Activated T-helper 1 cell treated with anti-CD3 and anti-CD28 coated beads, Interleukin-2, amount 50 U/mL, for 16 hours (primary cell): ENCODE data around the gene ARSB.
"Not testable (repeated sequence)": the region's sequence is repeated elsewhere in the genome, so short reads cannot be mapped to it uniquely, and the experiment has no call there.

Source experiments
- DNase-seq, 2 donors: peaks; one replicate each; pipeline ENCODE4 v3.0.0-alpha.2; 2020; ENCODE audit warnings: low read depth in 1 of 2, low spot score in 1 of 2

ARSB gene

DNA sequence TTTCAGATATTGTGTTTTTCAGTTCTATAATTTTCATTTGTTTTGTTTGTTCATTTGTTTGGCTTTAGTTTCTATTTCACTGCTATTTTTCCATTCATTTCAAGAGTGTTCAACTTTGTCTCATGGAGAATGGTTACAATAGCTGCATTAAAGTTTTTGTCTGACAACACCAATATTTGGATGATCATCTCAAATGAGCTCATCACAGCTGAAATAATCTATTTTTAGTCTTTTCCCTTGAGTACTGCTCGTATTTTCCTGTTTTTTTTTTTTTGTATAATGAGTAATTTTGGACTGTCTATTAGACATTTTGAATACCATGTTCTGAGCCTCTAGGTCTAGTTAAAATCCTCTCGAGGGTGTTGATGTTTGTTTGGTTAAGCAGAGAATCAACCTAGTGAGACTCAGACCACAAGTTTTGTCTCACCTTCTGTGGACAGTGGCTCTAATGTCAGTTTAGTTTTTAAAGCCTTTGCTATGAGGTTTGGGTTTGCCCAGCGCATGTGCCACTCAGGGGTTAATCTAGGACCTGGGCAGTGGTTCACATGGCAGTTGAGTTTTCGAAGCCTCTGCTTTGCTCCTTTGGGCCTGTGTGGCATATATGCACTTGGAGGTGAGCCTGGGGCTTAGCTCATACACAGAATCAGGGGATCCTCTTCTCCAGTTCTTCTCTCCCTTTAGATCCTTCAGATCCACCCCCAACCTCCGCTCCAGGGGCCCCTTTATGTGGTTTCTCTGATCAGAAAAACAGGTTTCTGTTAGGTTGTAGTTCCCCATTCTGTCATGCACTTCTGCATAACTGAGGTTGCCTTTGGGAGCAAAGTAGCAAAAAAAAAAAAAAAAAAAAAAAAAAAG is 79.8 kb downstream of the ARSB start:
- no peak for DNase-seq

GRCh38 chr5:78903861-78904260 is 81.2 kb downstream of the ARSB start:
- DNase-seq: no peak

- DNase-seq: no peak
Observed at GRCh38 chr5:78903353-78903752, 81.8 kb downstream of the ARSB start.

- DNase-seq: no peak
Observed at GRCh38 chr5:78899922-78900362, 85.2 kb downstream of the ARSB start.

GRCh38 chr5:78896132-78896531 is 89.0 kb downstream of the ARSB start:
- DNase-seq: no peak

- DNase-seq: no peak
Observed at GRCh38 chr5:78895616-78896015, 89.5 kb downstream of the ARSB start.

- DNase-seq: no peak
Observed at GRCh38 chr5:78893940-78894677, 91.0 kb downstream of the ARSB start.

DNA sequence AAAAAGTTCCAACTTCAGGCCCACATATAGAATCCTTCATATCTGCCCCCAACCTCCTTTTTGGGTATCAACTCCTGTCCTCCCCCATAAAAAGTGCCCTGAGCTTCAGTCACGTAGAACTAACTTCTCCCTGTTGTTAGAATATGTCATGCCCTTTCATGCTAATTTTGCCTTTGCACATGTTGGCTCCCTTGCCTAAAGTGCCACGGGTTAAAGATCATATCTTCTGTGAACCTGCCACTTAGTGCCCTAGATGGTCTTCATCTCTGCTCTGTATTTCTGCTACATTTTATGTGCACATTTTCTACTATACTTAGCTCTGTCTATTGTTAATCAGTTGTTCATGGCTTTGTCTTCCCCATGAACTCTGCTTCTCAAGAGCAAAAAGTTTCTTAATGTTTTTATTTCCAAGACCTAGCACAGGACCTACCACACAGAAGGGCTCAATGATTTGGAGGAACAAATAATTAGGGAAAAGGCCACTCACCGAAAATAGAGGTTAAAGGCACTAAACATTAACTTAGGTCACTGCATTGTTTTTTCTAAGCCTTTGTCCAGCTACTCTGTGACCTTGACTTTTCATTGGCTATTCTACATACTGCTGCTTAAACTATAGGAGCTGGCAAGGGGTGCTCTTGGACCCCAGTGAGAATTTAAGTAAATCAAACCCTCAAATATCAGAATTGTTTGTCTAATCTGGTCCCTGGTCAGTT is 94.3 kb downstream of the ARSB start:
- no peak for DNase-seq

- DNase-seq: no peak
Observed at GRCh38 chr5:78889369-78890140, 95.6 kb downstream of the ARSB start.

DNA sequence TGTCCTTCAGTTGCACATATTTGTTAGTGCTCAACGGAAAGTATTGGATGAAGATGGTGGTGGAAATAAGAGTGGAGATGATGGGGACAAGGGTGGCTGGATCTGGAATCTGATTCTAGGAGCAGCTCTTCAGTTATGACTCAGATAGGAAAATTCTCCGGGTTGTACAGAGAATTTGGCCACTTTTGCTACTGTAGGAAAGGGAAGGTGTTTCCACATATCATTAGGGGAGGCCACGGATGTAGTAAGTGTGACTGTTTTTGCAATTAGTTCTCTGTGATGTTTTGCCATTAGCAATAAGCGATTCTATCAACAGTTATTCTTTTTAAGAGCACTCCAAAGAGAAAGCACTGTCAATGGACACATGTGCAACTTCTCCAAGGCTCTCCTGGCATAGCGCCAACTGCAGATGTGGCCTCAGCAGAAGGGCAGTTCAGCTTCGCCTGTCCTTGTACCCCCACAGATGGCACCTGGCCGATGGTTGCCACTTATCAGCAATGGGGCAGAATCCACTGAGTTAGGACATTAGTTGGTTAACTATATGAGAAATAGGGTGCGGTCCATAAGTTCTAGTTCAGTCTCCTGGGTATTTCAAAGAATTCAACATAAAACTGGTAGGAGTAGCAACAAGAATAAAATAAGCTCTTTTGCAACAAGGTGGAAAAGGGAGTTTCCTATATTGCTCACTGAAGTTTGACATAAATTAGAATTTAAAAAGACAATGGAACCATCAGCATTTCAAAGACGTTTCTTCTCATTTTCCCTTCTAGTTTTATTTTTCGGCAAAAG is 96.3 kb downstream of the ARSB start:
- no peak for DNase-seq

GRCh38 chr5:78887384-78888118 is 97.6 kb downstream of the ARSB start:
- DNase-seq: no peak

GRCh38 chr5:78886341-78887230 is 98.5 kb downstream of the ARSB start:
- no peak for DNase-seq

- no peak for DNase-seq
Observed at GRCh38 chr5:78881884-78882283, 103.2 kb downstream of the ARSB start.

GRCh38 chr5:78879516-78879915 is 105.6 kb downstream of the ARSB start:
- DNase-seq: no peak

DNA sequence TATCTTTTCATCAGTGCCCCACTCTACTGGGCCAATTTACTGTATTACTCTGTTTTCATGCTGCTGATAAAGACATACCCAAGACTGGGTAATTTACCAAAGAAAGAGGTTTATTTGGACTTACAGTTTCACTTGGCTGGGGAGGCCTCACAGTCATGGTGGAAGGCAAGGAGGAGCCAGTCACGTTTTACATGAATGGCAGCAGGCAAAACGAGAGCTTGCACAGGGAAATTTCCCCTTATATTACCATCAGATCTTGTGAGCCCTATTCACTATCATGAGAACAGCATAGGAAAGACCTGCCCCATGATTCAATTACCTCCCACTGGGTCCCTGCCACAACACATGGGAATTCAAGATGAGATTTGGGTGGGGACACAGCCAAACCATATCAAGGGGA is 119.0 kb downstream of the ARSB start:
- DNase-seq: not testable (repeated sequence)

DNA sequence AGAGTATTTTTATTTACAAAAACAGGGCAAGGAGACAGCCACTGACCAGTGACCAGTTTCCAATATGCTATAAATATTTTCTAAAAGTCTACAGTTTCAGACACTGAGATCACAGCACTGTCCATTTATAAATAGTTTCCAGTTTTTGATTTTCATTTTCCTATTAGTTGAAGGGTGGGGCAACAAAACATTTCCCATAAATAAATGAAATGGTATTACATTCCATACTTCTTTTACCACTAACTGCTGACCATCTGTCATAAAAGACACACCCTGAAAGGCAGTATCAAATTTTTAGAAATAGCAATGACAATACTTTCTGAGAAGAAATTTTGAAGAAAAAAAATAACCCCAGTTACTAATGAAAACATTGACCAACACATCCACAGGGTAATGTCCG is 126.7 kb downstream of the ARSB start:
- no peak for DNase-seq

DNA sequence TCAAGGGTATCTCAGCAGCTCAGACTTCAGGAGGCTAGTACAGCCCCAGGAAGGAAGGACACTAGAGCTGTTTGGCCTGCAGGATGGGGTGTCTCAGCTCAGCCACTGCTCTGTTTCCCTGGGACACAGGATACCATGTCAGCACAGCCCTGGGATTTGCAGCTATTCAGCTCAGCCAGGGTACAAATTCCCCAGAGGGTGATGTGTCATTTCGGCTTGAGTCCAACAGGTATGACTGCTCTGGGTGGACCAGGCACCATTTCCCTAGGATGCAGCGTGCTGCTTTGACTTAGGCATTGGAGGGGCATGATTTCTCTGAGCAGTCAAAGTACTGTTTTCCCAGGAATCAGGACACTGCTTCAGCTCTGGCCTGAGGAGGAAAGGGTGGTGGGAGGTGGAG is 130.1 kb downstream of the ARSB start:
- no peak for DNase-seq

GRCh38 chr5:78851891-78852290 is 133.2 kb downstream of the ARSB start:
- not testable (repeated sequence) for DNase-seq

- DNase-seq: no peak
Observed at GRCh38 chr5:78845470-78845869, 139.6 kb downstream of the ARSB start.
